ENCODE results near the gene PLA2G2D. TPM values are rescaled to one million over a fixed set of nuclear protein-coding genes. Genes with fewer than 3 reads are reported as not detected.

PLA2G2D gene
- total and polyA plus RNA-seq, 9 of the 15 experiments (the other 6 are each of a cell fraction or from before 2014, with no cell fraction given), result not detected

GRCh38 chr1:20143318-20143717 is 24.0 kb upstream of the PLA2G2D start:
- Histone ChIP-seq H3K4me1 (replicated peaks in 1 of 2; ENCODE audit: control insufficient read depth in 2 of 2, insufficient read depth in 2 of 2, low read length in 2 of 2) (peaks cover 0 to 3% of the 10 kb centered on the region in 2 experiments; a peak in 1 of 5 replicates), H2AFZ (ENCODE audit: low read depth, low read length) (no peak overlapping the region), H3K79me2 (ENCODE audit: control insufficient read depth, insufficient read depth, low read length) (no peaks in the 10 kb centered on the region), H3K27ac (ENCODE audit: extremely low read depth, low read depth, low read length) (no peak overlapping the region), H3K9me1 (ENCODE audit: control insufficient read depth, insufficient read depth, low read length) (no peaks in the 10 kb centered on the region), H4K20me1 (replicated peaks; ENCODE audit: control insufficient read depth, insufficient read depth, low read length) (no peaks in the 10 kb centered on the region; the same call in 1 of the 2 replicates), H3K9ac (ENCODE audit: insufficient read depth in 1 of 2, low read depth in 2 of 2, low read length in 2 of 2) (no peak overlapping the region), H3K4me3 (no peak overlapping the region), H3K27me3 (ENCODE audit: control insufficient read depth in 2 of 2, insufficient read depth in 2 of 2, low read length in 2 of 2) (peaks cover 6 to 77% of the 10 kb centered on the region in 2 experiments; a peak in 4 of 5 replicates), H3K4me2 (ENCODE audit: insufficient read depth, low read length) (no peak overlapping the region), H3K36me3 (ENCODE audit: control insufficient read depth, insufficient read depth, low read length) (no peaks in the 10 kb centered on the region), H3K9me3 (replicated peaks; ENCODE audit: control insufficient read depth, insufficient read depth, low read depth, low read length) (no peaks in the 10 kb centered on the region)
- FAIRE-seq (no peak), ATAC-seq (no peak), DNase-seq (ENCODE audit: extremely low read depth in 1 of 4, low spot score in 3 of 4) (no peak)
- intact Hi-C loops (cut with micrococcal nuclease), result no loop called here
- CTCF ChIA-PET (ENCODE audit: low intra/inter-chr PET ratio), result no interaction called here
- no TSS peak for BruUV-seq (replicated peaks)
- TF ChIP-seq GTF2E2 (tag; IDR thresholded peaks at IDR 0.05), result no peak
- no peak for TF ChIP-seq SOX6 (IDR thresholded peaks at IDR 0.05)
- POLR2A ChIA-PET, result interaction anchor here (0.7 to 0.9 kb wide), 2 partner anchors 64 to 77 kb away, joined by 3 to 5 read pairs; no protein-coding TSS in a partner anchor
- 0% methylated on average over 8 of the region's 8 CpGs for WGBS (ENCODE audit: insufficient coverage, low coverage, missing lambda C conversion rate)
- in situ Hi-C loops (cut with MboI), result no loop called here

- Histone ChIP-seq H3K36me3 (ENCODE audit: control insufficient read depth, insufficient read depth, low read length) (no peaks in the 10 kb centered on the region), H3K4me3 (no peak overlapping the region), H4K20me1 (replicated peaks; ENCODE audit: control insufficient read depth, insufficient read depth, low read length) (no peaks in the 10 kb centered on the region; the same call in 1 of the 2 replicates), H3K27ac (ENCODE audit: extremely low read depth, low read depth, low read length) (no peak overlapping the region), H3K27me3 (ENCODE audit: control insufficient read depth in 2 of 2, insufficient read depth in 2 of 2, low read length in 2 of 2) (peaks cover 6 to 80% of the 10 kb centered on the region in 2 experiments; a peak in 4 of 5 replicates), H3K79me2 (ENCODE audit: control insufficient read depth, insufficient read depth, low read length) (no peaks in the 10 kb centered on the region), H3K9me1 (ENCODE audit: control insufficient read depth, insufficient read depth, low read length) (no peaks in the 10 kb centered on the region), H3K9me3 (replicated peaks; ENCODE audit: control insufficient read depth, insufficient read depth, low read depth, low read length) (no peaks in the 10 kb centered on the region), H3K4me2 (ENCODE audit: insufficient read depth, low read length) (no peak overlapping the region), H2AFZ (ENCODE audit: low read depth, low read length) (no peak overlapping the region), H3K9ac (ENCODE audit: insufficient read depth in 1 of 2, low read depth in 2 of 2, low read length in 2 of 2) (no peak overlapping the region), H3K4me1 (replicated peaks in 1 of 2; ENCODE audit: control insufficient read depth in 2 of 2, insufficient read depth in 2 of 2, low read length in 2 of 2) (no peaks in the 10 kb centered on the region)
- FAIRE-seq (no peak), DNase-seq (ENCODE audit: extremely low read depth in 1 of 4, low spot score in 3 of 4) (no peak), ATAC-seq (peak; percentile 24; the same call in 1 of the 3 replicates)
- in situ Hi-C loops (cut with MboI), result no loop called here
- BruUV-seq (replicated peaks), result no TSS peak
- CTCF ChIA-PET (ENCODE audit: low intra/inter-chr PET ratio), result no interaction called here
- 3% methylated on average over 13 of the region's 13 CpGs for WGBS (ENCODE audit: insufficient coverage, low coverage, missing lambda C conversion rate)
- POLR2A ChIA-PET, result interaction anchor here (0.7 kb wide), 1 partner anchor 211 kb away, joined by 3 read pairs; no protein-coding TSS in a partner anchor
- intact Hi-C loops (cut with micrococcal nuclease), result no loop called here
- TF ChIP-seq CREB5 (CRISPR knock-in tag; IDR thresholded peaks at IDR 0.05) (no peak), JUN (IDR thresholded peaks at IDR 0.05; ENCODE audit: borderline replicate concordance, low read depth, low read length) (no peak), JUN (CRISPR knock-in tag; IDR thresholded peaks at IDR 0.05; ENCODE audit: borderline replicate concordance) (no peak), TCF3 (CRISPR knock-in tag; IDR thresholded peaks at IDR 0.05) (no peak), SRSF3 (IDR thresholded peaks at IDR 0.05; ENCODE audit: insufficient read depth, low read length) (no peak), CC2D1A (IDR thresholded peaks at IDR 0.05) (no peak), PPARD (CRISPR knock-in tag; IDR thresholded peaks at IDR 0.05) (no peak), ZBTB7A (IDR thresholded peaks at IDR 0.05; ENCODE audit: borderline replicate concordance, control insufficient read depth, low read depth, low read length) (no peak), MTA2 (IDR thresholded peaks at IDR 0.05; ENCODE audit: low read depth) (no peak)
- TF ChIP-seq, protein P1, sequence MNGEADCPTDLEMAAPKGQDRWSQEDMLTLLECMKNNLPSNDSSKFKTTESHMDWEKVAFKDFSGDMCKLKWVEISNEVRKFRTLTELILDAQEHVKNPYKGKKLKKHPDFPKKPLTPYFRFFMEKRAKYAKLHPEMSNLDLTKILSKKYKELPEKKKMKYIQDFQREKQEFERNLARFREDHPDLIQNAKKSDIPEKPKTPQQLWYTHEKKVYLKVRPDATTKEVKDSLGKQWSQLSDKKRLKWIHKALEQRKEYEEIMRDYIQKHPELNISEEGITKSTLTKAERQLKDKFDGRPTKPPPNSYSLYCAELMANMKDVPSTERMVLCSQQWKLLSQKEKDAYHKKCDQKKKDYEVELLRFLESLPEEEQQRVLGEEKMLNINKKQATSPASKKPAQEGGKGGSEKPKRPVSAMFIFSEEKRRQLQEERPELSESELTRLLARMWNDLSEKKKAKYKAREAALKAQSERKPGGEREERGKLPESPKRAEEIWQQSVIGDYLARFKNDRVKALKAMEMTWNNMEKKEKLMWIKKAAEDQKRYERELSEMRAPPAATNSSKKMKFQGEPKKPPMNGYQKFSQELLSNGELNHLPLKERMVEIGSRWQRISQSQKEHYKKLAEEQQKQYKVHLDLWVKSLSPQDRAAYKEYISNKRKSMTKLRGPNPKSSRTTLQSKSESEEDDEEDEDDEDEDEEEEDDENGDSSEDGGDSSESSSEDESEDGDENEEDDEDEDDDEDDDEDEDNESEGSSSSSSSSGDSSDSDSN (IDR thresholded peaks at IDR 0.05; ENCODE audit: borderline replicate concordance in 1 of 2, low read depth in 2 of 2, low read length in 2 of 2), result no peak
These were observed 22.8 kb upstream of the PLA2G2D start for GRCh38 chr1:20142001-20142710.
